Mesenteric fat pad (tissue), 1 donor: ENCODE results near the gene NAA40. TPM values are rescaled to one million over a fixed set of nuclear protein-coding genes. Genes with fewer than 3 reads are reported as not detected.

Source experiments
- total RNA-seq: library from RNA; stranded (reverse); fragmentation: NEBNext Ultra II Directional; extraction: Animal tissue kit (Norgen Biotek cat#: 25700); gene quantifications from one replicate; pipeline ENCODE4 v1.2.1, GENCODE V29; 2021
- donor health status: DM: yes; HTN: yes; CAD: no.

Gene NAA40
- total RNA-seq, 1 donor from 2014 or later, result 14.7 TPM

Other genes starting within 250 kb of the NAA40 start
- 15.3 TPM for gene ZFTA, start 170.2 kb upstream of the NAA40 start, total RNA-seq
- 16.2 TPM for gene SPINDOC, start 125.5 kb upstream of the NAA40 start, total RNA-seq
- 32.2 TPM for gene MARK2, start 99.9 kb upstream of the NAA40 start, total RNA-seq
- 0.58 TPM for gene RCOR2, start 21.8 kb upstream of the NAA40 start, total RNA-seq
- 249 TPM for gene COX8A, start 35.6 kb downstream of the NAA40 start, total RNA-seq
- 44.3 TPM for gene OTUB1, start 47.4 kb downstream of the NAA40 start, total RNA-seq
- not detected for gene FLRT1, start 96.9 kb downstream of the NAA40 start, total RNA-seq
- 19.5 TPM for gene MACROD1, start 227.1 kb downstream of the NAA40 start, total RNA-seq
- gene STIP1, start 247.2 kb downstream of the NAA40 start, total RNA-seq, result 113 TPM